ENCODE results near the gene PSMD14. TPM values are rescaled to one million over a fixed set of nuclear protein-coding genes. Genes with fewer than 3 reads are reported as not detected.

PSMD14 gene
- 100 TPM for total RNA-seq

DNA sequence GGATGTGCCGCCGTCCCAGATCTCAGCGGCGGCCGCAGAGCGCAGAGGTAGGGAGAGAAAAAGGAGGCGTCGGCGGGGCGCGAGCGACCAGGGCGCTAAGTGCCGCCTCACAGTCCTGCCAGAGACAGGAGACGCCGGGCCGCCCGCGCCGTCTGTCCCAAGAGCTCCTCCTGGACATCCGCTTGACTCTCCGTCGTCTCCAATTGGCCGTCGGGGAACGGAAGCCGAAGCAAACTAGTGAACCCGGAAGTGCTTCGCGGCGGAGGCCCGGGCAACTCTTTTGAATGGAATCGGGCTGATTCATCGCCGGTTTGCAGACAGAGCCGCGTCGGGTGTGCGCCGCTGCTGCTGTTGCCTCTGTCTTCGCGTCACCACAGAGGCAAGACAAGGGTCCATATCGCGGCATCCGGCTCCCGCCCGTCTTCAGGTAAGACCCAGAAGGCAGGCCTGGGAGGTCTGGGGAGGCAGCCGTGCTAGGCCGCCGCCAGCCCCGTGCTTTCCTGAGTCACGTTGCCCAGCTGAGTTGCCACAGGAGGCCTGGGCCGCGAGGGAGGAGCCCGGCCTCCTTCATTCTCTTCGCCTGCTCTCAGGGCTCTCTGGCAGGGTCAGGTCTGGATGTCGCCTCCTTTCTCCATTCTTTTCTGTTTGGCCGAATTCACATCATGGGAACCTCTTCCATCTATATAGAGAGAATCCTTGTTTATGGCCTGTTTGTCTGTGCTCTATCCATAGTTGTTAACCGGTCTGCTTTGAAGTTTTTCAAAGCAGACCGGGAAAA is at the start of gene PSMD14:
Gene PSMD14 (plus strand): TSS at position 248 of the 778 bp plus-strand sequence. CDS start 10,401 bp downstream, outside the sequence.

GRCh38 chr2:161415987-161416707 is 107.9 kb downstream of the PSMD14 start, which contains the start of gene TBR1:
TBR1 (plus strand) TSS chr2:161416297; CDS start chr2:161416411, 114 bp downstream.

Small RNA genes within 50 kb of the gene (small RNA-seq; reads per million reads assigned to genes)
- gene RNA5SP108 (ENCODE audit: low replicate concordance) = not detected

Other genes starting within 250 kb of the PSMD14 start
- 115 TPM for gene TANK, start 148.0 kb upstream of the PSMD14 start, total RNA-seq
- gene TBR1, start 107.9 kb downstream of the PSMD14 start, total RNA-seq = 132 TPM